ENCODE results near the gene SLC35E2B. TPM values are rescaled to one million over a fixed set of nuclear protein-coding genes. Genes with fewer than 3 reads are reported as not detected.

Gene SLC35E2B
- total RNA-seq, 1 experiment from 2014 or later: 13.1 TPM

GRCh38 chr1:1623631-1624442 lies 68.8 kb downstream of the SLC35E2B start:
- H3K27ac ChIP-seq: no peak overlapping the region
- no peaks in the 10 kb centered on the region for H3K4me1 ChIP-seq (replicated peaks)
- peaks cover 8% of the 10 kb centered on the region; the same call in 1 of the 2 replicates for H3K36me3 ChIP-seq
- H3K4me3 ChIP-seq: no peak overlapping the region
- no peaks in the 10 kb centered on the region for H3K27me3 ChIP-seq (replicated peaks)
- H3K9me3 ChIP-seq (replicated peaks): no peaks in the 10 kb centered on the region
- no peak for DNase-seq (ENCODE audit: low read depth in 1 of 2, low spot score in 2 of 2)

- H3K27me3 ChIP-seq (replicated peaks): no peaks in the 10 kb centered on the region
- H3K27ac ChIP-seq: no peak overlapping the region
- no peak for DNase-seq (ENCODE audit: low read depth in 1 of 2, low spot score in 2 of 2)
- H3K4me1 ChIP-seq (replicated peaks): no peaks in the 10 kb centered on the region
- H3K9me3 ChIP-seq (replicated peaks): no peaks in the 10 kb centered on the region
- no peak overlapping the region for H3K4me3 ChIP-seq
- H3K36me3 ChIP-seq: peaks cover 10% of the 10 kb centered on the region
These were observed 69.4 kb downstream of the SLC35E2B start for GRCh38 chr1:1623181-1623630.

GRCh38 chr1:1622788-1623094 lies 69.9 kb downstream of the SLC35E2B start:
- Histone ChIP-seq H3K4me3 (no peak overlapping the region), H3K27ac (no peak overlapping the region), H3K9me3 (replicated peaks) (no peaks in the 10 kb centered on the region), H3K27me3 (replicated peaks) (no peaks in the 10 kb centered on the region), H3K4me1 (replicated peaks) (no peaks in the 10 kb centered on the region), H3K36me3 (peaks cover 12% of the 10 kb centered on the region)
- no peak for DNase-seq (ENCODE audit: low read depth in 1 of 2, low spot score in 2 of 2)

- Histone ChIP-seq H3K27ac (no peak overlapping the region), H3K36me3 (peaks cover 16% of the 10 kb centered on the region), H3K9me3 (replicated peaks) (no peaks in the 10 kb centered on the region), H3K4me1 (replicated peaks) (no peaks in the 10 kb centered on the region), H3K4me3 (no peak overlapping the region), H3K27me3 (replicated peaks) (no peaks in the 10 kb centered on the region)
- DNase-seq (ENCODE audit: low read depth in 1 of 2, low spot score in 2 of 2): no peak
These were observed 70.4 kb downstream of the SLC35E2B start for GRCh38 chr1:1622010-1622787.

- H3K27me3 ChIP-seq (replicated peaks): no peaks in the 10 kb centered on the region
- peaks cover 16% of the 10 kb centered on the region for H3K36me3 ChIP-seq
These were observed 71.2 kb downstream of the SLC35E2B start for GRCh38 chr1:1621173-1622009.

GRCh38 chr1:1620433-1621139 lies 72.0 kb downstream of the SLC35E2B start:
- H3K4me1 ChIP-seq (replicated peaks): peaks cover 8% of the 10 kb centered on the region
- no peak for DNase-seq (ENCODE audit: low read depth in 1 of 2, low spot score in 2 of 2)
- no peaks in the 10 kb centered on the region for H3K27me3 ChIP-seq (replicated peaks)
- H3K4me3 ChIP-seq: no peak overlapping the region
- peaks cover 23% of the 10 kb centered on the region for H3K36me3 ChIP-seq
- H3K27ac ChIP-seq: no peak overlapping the region
- H3K9me3 ChIP-seq (replicated peaks): peaks cover 6% of the 10 kb centered on the region

More at GRCh38 chr1:1621173-1622009, 71.2 kb downstream of the SLC35E2B start:
- H3K27ac ChIP-seq: no peak overlapping the region
- peaks cover 6% of the 10 kb centered on the region for H3K4me1 ChIP-seq (replicated peaks)
- peaks cover under 1% of the 10 kb centered on the region; the same call in 1 of the 2 replicates for H3K9me3 ChIP-seq (replicated peaks)
- no peak overlapping the region for H3K4me3 ChIP-seq
- DNase-seq (ENCODE audit: low read depth in 1 of 2, low spot score in 2 of 2): no peak

- Histone ChIP-seq H3K4me3 (no peak overlapping the region), H3K27ac (no peak overlapping the region), H3K36me3 (peaks cover 26% of the 10 kb centered on the region), H3K27me3 (replicated peaks) (no peaks in the 10 kb centered on the region), H3K4me1 (replicated peaks) (peaks cover 8% of the 10 kb centered on the region), H3K9me3 (replicated peaks) (peaks cover 6% of the 10 kb centered on the region)
- no peak for DNase-seq (ENCODE audit: low read depth in 1 of 2, low spot score in 2 of 2)
These were observed 72.7 kb downstream of the SLC35E2B start for GRCh38 chr1:1619917-1620361.

GRCh38 chr1:1618396-1619068 lies 74.1 kb downstream of the SLC35E2B start:
- Histone ChIP-seq H3K27me3 (replicated peaks) (no peaks in the 10 kb centered on the region), H3K27ac (no peak overlapping the region), H3K4me1 (replicated peaks) (peaks cover 17% of the 10 kb centered on the region), H3K4me3 (no peak overlapping the region), H3K9me3 (replicated peaks) (peaks cover 6% of the 10 kb centered on the region), H3K36me3 (peaks cover 26% of the 10 kb centered on the region)
- no peak for DNase-seq (ENCODE audit: low read depth in 1 of 2, low spot score in 2 of 2)

GRCh38 chr1:1617925-1618324 lies 74.7 kb downstream of the SLC35E2B start:
- H3K9me3 ChIP-seq (replicated peaks): peaks cover 6% of the 10 kb centered on the region
- H3K27ac ChIP-seq: no peak overlapping the region
- peaks cover 26% of the 10 kb centered on the region for H3K36me3 ChIP-seq
- no peak overlapping the region for H3K4me3 ChIP-seq
- H3K4me1 ChIP-seq (replicated peaks): peaks cover 17% of the 10 kb centered on the region
- H3K27me3 ChIP-seq (replicated peaks): no peaks in the 10 kb centered on the region
- DNase-seq (ENCODE audit: low read depth in 1 of 2, low spot score in 2 of 2): no peak

GRCh38 chr1:1617516-1617915 lies 75.1 kb downstream of the SLC35E2B start:
- Histone ChIP-seq H3K4me3 (no peak overlapping the region), H3K27me3 (replicated peaks) (no peaks in the 10 kb centered on the region), H3K36me3 (peaks cover 26% of the 10 kb centered on the region), H3K4me1 (replicated peaks) (peaks cover 17% of the 10 kb centered on the region), H3K9me3 (replicated peaks) (peaks cover 6% of the 10 kb centered on the region), H3K27ac (no peak overlapping the region)
- no peak for DNase-seq (ENCODE audit: low read depth in 1 of 2, low spot score in 2 of 2)

GRCh38 chr1:1616838-1617237 lies 75.8 kb downstream of the SLC35E2B start:
- Histone ChIP-seq H3K27me3 (replicated peaks) (no peaks in the 10 kb centered on the region), H3K4me3 (peak overlapping the region; percentile 97), H3K9me3 (replicated peaks) (peaks cover 6% of the 10 kb centered on the region), H3K36me3 (peaks cover 26% of the 10 kb centered on the region), H3K27ac (no peak overlapping the region), H3K4me1 (replicated peaks) (peaks cover 17% of the 10 kb centered on the region)
- DNase-seq (ENCODE audit: low read depth in 1 of 2, low spot score in 2 of 2): no peak

GRCh38 chr1:1616045-1616790 lies 76.4 kb downstream of the SLC35E2B start:
- H3K27ac ChIP-seq: peak overlapping the region; percentile 99
- H3K4me1 ChIP-seq (replicated peaks): peaks cover 17% of the 10 kb centered on the region
- peaks cover 6% of the 10 kb centered on the region for H3K9me3 ChIP-seq (replicated peaks)
- peak overlapping the region; percentile 97 for H3K4me3 ChIP-seq
- no peak for DNase-seq (ENCODE audit: low read depth in 1 of 2, low spot score in 2 of 2)
- peaks cover 26% of the 10 kb centered on the region for H3K36me3 ChIP-seq
- H3K27me3 ChIP-seq (replicated peaks): no peaks in the 10 kb centered on the region
